ENCODE data around the gene PRELID1.
"Not testable (repeated sequence)": the region's sequence is repeated elsewhere in the genome, so short reads cannot be mapped to it uniquely, and the experiment has no call there.

PRELID1 gene

DNA sequence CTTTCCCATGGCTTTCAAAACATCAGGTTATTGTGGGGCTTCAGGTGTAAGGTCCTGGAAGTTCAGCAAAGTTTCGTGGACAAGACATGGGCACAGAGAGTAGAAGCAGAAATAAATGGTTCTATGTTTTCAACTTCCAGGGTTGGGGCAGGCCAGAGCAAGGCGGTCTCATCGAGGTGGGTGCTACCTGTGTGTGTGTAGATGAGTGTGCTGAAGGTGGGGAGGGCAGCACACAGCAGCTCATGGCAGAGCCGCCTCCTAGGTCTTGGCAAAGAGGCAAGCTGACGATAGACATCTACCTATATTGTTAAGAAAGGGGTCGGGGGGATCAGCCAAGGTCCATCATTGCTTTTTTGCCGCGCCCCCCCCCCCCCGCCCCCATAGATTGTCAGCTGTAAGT, 3.9 kb upstream of the PRELID1 start:
- no peak for DNase-seq (ENCODE audit: low read depth in 2 of 3, low spot score in 2 of 3)

DNA sequence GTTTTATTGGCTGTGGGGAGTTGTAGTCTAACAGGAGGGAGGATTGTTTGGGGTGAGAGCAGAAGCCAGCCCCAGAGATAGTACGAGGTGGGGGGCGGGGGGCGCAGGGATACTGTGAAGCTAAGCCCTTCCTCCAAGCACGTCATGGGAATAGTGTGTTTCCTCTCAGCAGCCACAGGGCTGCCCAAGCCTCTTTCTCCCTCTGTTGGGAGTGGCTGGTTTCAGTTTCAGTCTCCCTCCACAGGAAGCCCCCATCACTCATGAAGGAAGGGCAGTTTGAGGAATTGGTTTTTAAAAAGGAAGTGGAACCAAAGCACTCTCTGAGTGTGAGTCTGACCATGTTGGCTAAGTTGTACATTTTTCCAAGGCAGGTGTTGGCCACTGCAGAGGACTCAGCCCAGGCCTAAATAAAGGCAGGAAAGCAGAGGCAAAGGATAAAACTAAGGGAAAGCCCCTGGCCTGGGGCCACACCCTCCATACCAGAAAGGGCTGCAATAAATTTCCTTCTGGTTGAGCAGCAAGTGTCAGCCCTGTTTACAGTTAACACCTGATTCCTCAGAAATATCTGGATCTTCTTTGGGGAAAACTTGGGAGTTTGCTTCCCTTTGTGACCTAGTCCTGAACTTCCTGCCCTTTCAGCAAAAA, 3.2 kb upstream of the PRELID1 start:
- no peak for DNase-seq (ENCODE audit: low read depth in 2 of 3, low spot score in 2 of 3)

GRCh38 chr5:177300951-177301350, 2.6 kb upstream of the PRELID1 start:
- no peak for DNase-seq (ENCODE audit: low read depth in 2 of 3, low spot score in 2 of 3)

- DNase-seq (ENCODE audit: low read depth in 2 of 3, low spot score in 2 of 3): no peak
Observed at GRCh38 chr5:177301503-177302165, 2.0 kb upstream of the PRELID1 start.

- no peak for DNase-seq (ENCODE audit: low read depth in 2 of 3, low spot score in 2 of 3)
Observed at GRCh38 chr5:177302354-177303110, 1.1 kb upstream of the PRELID1 start.

- DNase-seq (ENCODE audit: low read depth in 2 of 3, low spot score in 2 of 3): no peak
Observed at GRCh38 chr5:177303925-177304391, 359 bp downstream of the PRELID1 start.

GRCh38 chr5:177304392-177305119, 957 bp downstream of the PRELID1 start:
- no peak for DNase-seq (ENCODE audit: low read depth in 2 of 3, low spot score in 2 of 3)

GRCh38 chr5:177306103-177306640, 2.6 kb downstream of the PRELID1 start:
- not testable (repeated sequence) for DNase-seq (ENCODE audit: low read depth in 2 of 3, low spot score in 2 of 3)

DNA sequence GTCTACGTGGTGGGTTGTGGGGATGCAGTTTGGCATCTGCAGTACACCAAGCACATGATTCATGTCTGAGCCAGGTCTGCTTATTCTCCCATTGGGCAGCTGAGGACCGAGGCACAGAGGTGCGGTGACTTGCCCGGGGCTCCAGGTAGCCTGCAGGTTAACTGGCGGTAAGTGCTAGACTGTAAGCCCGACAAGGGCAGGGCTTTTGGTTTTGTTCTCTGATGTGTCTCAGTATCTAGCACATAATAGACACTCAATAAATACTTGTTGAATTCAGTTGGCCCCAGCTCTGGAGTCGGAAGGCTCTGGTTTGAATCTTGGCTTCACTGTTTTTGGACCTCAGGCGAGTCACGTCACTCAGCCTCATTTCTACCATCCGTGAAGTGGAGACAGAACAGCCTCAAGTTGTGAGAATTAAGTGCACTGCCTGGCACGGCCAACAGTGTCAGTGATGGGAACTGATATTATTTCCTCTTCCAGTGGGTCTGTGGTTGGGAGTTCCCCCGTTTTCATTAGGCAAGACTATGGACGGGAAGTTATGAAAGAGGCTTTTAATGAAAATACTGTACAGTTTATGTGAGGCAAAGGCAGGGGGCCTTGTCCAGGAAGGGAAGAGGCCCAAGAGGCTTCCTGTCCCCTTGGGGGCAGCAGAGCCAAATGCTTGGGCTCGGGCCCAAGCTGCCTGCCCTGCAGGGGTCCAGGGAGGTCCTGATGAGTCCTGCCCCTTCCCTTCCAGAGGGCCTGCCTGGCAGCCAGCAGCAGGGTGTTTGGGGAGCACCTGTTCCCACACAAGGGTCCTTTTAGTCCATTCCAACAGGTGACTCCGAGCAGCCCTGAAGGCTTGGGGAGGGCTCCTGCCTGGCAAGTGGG, 3.3 kb downstream of the PRELID1 start:
- DNase-seq (ENCODE audit: low read depth in 2 of 3, low spot score in 2 of 3): no peak

GRCh38 chr5:177307544-177308363, 4.2 kb downstream of the PRELID1 start:
- DNase-seq (ENCODE audit: low read depth in 2 of 3, low spot score in 2 of 3): no peak

- DNase-seq (ENCODE audit: low read depth in 2 of 3, low spot score in 2 of 3): no peak
Observed at GRCh38 chr5:177308740-177309139, 5.1 kb downstream of the PRELID1 start.

- DNase-seq (ENCODE audit: low read depth in 2 of 3, low spot score in 2 of 3): no peak
Observed at GRCh38 chr5:177309351-177310191, 6.0 kb downstream of the PRELID1 start.

GRCh38 chr5:177310332-177310731, 6.7 kb downstream of the PRELID1 start:
- DNase-seq (ENCODE audit: low read depth in 2 of 3, low spot score in 2 of 3): no peak

- DNase-seq (ENCODE audit: low read depth in 2 of 3, low spot score in 2 of 3): no peak
Observed at GRCh38 chr5:177310757-177311391, 7.3 kb downstream of the PRELID1 start.

GRCh38 chr5:177311392-177311722, 7.8 kb downstream of the PRELID1 start:
- no peak for DNase-seq (ENCODE audit: low read depth in 2 of 3, low spot score in 2 of 3)

GRCh38 chr5:177311723-177312648, 8.4 kb downstream of the PRELID1 start, which contains the start of gene MXD3:
TSS of gene MXD3 (minus strand) at chr5:177311898. CDS start at chr5:177311830, 68 bp downstream.
- peak; percentile 88 to 95 (median 90) for DNase-seq (ENCODE audit: low read depth in 2 of 3, low spot score in 2 of 3)

GRCh38 chr5:177312649-177313181, 9.1 kb downstream of the PRELID1 start:
- no peak for DNase-seq (ENCODE audit: low read depth in 2 of 3, low spot score in 2 of 3)

All from activated CD8-positive, alpha-beta memory T cell treated with anti-CD3 and anti-CD28 coated beads for 48 hours (primary cell).